ENCODE results near the gene REEP2.
A peak's percentile ranks its signal among the peaks of the same experiment; 100 is the strongest.

The REEP2 gene

GRCh38 chr5:138445547-138446271, 6.9 kb downstream of the REEP2 start:
- in situ Hi-C loops (cut with HindIII; ENCODE audit: low pct_ligation_motif_present, low pct_unique_long_range_greater_than_20kb, low sequenced_read_pairs), result no loop called here
- no peak for DNase-seq

GRCh38 chr5:138448070-138448469, 9.2 kb downstream of the REEP2 start:
- DNase-seq, result no peak
- in situ Hi-C loops (cut with HindIII; ENCODE audit: low pct_ligation_motif_present, low pct_unique_long_range_greater_than_20kb, low sequenced_read_pairs), result no loop called here

GRCh38 chr5:138448481-138449398, 9.9 kb downstream of the REEP2 start:
- peak; percentile 62 for DNase-seq
- in situ Hi-C loops (cut with HindIII; ENCODE audit: low pct_ligation_motif_present, low pct_unique_long_range_greater_than_20kb, low sequenced_read_pairs), result no loop called here

- DNase-seq, result peak; percentile 80
- in situ Hi-C loops (cut with HindIII; ENCODE audit: low pct_ligation_motif_present, low pct_unique_long_range_greater_than_20kb, low sequenced_read_pairs), result no loop called here
Measured at GRCh38 chr5:138449501-138450239, 10.8 kb downstream of the REEP2 start.

GRCh38 chr5:138450971-138451370, 12.1 kb downstream of the REEP2 start:
- in situ Hi-C loops (cut with HindIII; ENCODE audit: low pct_ligation_motif_present, low pct_unique_long_range_greater_than_20kb, low sequenced_read_pairs), result no loop called here

GRCh38 chr5:138452720-138453119, 13.9 kb downstream of the REEP2 start:
- in situ Hi-C loops (cut with HindIII; ENCODE audit: low pct_ligation_motif_present, low pct_unique_long_range_greater_than_20kb, low sequenced_read_pairs), result no loop called here
- no peak for DNase-seq

More at GRCh38 chr5:138450971-138451370, 12.1 kb downstream of the REEP2 start:
- DNase-seq, result no peak

- no peak for DNase-seq
- in situ Hi-C loops (cut with HindIII; ENCODE audit: low pct_ligation_motif_present, low pct_unique_long_range_greater_than_20kb, low sequenced_read_pairs), result no loop called here
Measured at GRCh38 chr5:138453590-138453989, 14.7 kb downstream of the REEP2 start.

GRCh38 chr5:138454121-138454520, 15.3 kb downstream of the REEP2 start:
- no peak for DNase-seq

GRCh38 chr5:138455232-138455930, 16.5 kb downstream of the REEP2 start:
- in situ Hi-C loops (cut with HindIII; ENCODE audit: low pct_ligation_motif_present, low pct_unique_long_range_greater_than_20kb, low sequenced_read_pairs), result no loop called here
- no peak for DNase-seq

More at GRCh38 chr5:138454121-138454520, 15.3 kb downstream of the REEP2 start:
- in situ Hi-C loops (cut with HindIII; ENCODE audit: low pct_ligation_motif_present, low pct_unique_long_range_greater_than_20kb, low sequenced_read_pairs), result no loop called here

- no peak for DNase-seq
- in situ Hi-C loops (cut with HindIII; ENCODE audit: low pct_ligation_motif_present, low pct_unique_long_range_greater_than_20kb, low sequenced_read_pairs), result no loop called here
Measured at GRCh38 chr5:138457531-138458275, 18.8 kb downstream of the REEP2 start.

- in situ Hi-C loops (cut with HindIII; ENCODE audit: low pct_ligation_motif_present, low pct_unique_long_range_greater_than_20kb, low sequenced_read_pairs), result no loop called here
- DNase-seq, result no peak
Measured at GRCh38 chr5:138458384-138458783, 19.5 kb downstream of the REEP2 start.

- DNase-seq, result no peak
Measured at GRCh38 chr5:138458856-138459255, 20.0 kb downstream of the REEP2 start.

GRCh38 chr5:138459311-138459933, 20.6 kb downstream of the REEP2 start:
- in situ Hi-C loops (cut with HindIII; ENCODE audit: low pct_ligation_motif_present, low pct_unique_long_range_greater_than_20kb, low sequenced_read_pairs), result no loop called here

More at GRCh38 chr5:138458856-138459255, 20.0 kb downstream of the REEP2 start:
- in situ Hi-C loops (cut with HindIII; ENCODE audit: low pct_ligation_motif_present, low pct_unique_long_range_greater_than_20kb, low sequenced_read_pairs), result no loop called here

GRCh38 chr5:138460032-138460693, 21.3 kb downstream of the REEP2 start:
- in situ Hi-C loops (cut with HindIII; ENCODE audit: low pct_ligation_motif_present, low pct_unique_long_range_greater_than_20kb, low sequenced_read_pairs), result no loop called here
- DNase-seq, result no peak

More at GRCh38 chr5:138459311-138459933, 20.6 kb downstream of the REEP2 start:
- no peak for DNase-seq

- DNase-seq, result peak; percentile 74
- in situ Hi-C loops (cut with HindIII; ENCODE audit: low pct_ligation_motif_present, low pct_unique_long_range_greater_than_20kb, low sequenced_read_pairs), result no loop called here
Measured at GRCh38 chr5:138461343-138462125, 22.7 kb downstream of the REEP2 start.

- in situ Hi-C loops (cut with HindIII; ENCODE audit: low pct_ligation_motif_present, low pct_unique_long_range_greater_than_20kb, low sequenced_read_pairs), result no loop called here
- peak; percentile 52 for DNase-seq
Measured at GRCh38 chr5:138463419-138464007, 24.7 kb downstream of the REEP2 start.
